ENCODE measurements around the gene HES3.

- TF ChIP-seq CTCF (conservative IDR thresholded peaks at IDR 0.05) (no peak), ZFX (IDR thresholded peaks at IDR 0.05) (no peak)
These were observed 23.7 kb upstream of the HES3 start for GRCh38 chr1:6220236-6220635.

All from C4-2B (cell line).